Gastroesophageal sphincter (tissue), 4 donors: ENCODE results near the gene TADA2A. TPM values are rescaled to one million over a fixed set of nuclear protein-coding genes. Genes with fewer than 3 reads are reported as not detected.

ENCODE experiments used
- ATAC-seq: fragments of 150-250 bp; one replicate; pipeline ENCODE4 v1.9.1; 2016; ENCODE audit warnings: mild to moderate bottlenecking, moderate library complexity
- H3K27ac ChIP-seq, 4 donors: fragments of 200-600 bp; sonication (generic) in 3 of 4; 1 replicate in 3 of 4; 2 replicates in 1 of 4; pipeline ENCODE4 v1.5.1; 2016 to 2019
- H3K27me3 ChIP-seq: fragments of 200-600 bp; sonication (generic); one replicate; pipeline ENCODE4 v1.5.1; 2019
- H3K36me3 ChIP-seq, 2 donors: fragments of 200-600 bp; sonication (generic); one replicate each; pipeline ENCODE4 v1.5.1; 2019; ENCODE audit warnings: control low read depth in 1 of 2
- H3K4me1 ChIP-seq, 3 donors: fragments of 200-600 bp; sonication (generic); 1 replicate in 2 of 3; 2 replicates in 1 of 3; pipeline ENCODE4 v1.5.1; 2016 to 2019; ENCODE audit warnings: control low read depth in 2 of 3
- H3K4me3 ChIP-seq, 2 donors: fragments of 200-600 bp; sonication (generic); one replicate each; pipeline ENCODE4 v1.5.1; 2019; ENCODE audit warnings: mild to moderate bottlenecking in 1 of 2, moderate library complexity in 1 of 2
- H3K9me3 ChIP-seq, 3 donors: fragments of 200-600 bp; sonication (generic); one replicate each; pipeline ENCODE4 v1.5.1; 2017 to 2019; ENCODE audit warnings: control low read depth in 2 of 3
- CTCF ChIP-seq, 4 experiments: fragments of 200-600 bp in 2 of 4; fragments of 450-650 bp in 2 of 4; sonication (generic) in 1 of 4; IDR thresholded peaks; one replicate each; pipeline ENCODE4 v1.5.1; 2017 to 2019; ENCODE audit warnings: antibody characterized with exemption in 4 of 4, mild to moderate bottlenecking in 2 of 4, moderate library complexity in 2 of 4
- EP300 ChIP-seq: sonication (generic); formaldehyde crosslinking; IDR thresholded peaks from one replicate; pipeline ENCODE4 v1.6.1; 2017; ENCODE audit warnings: antibody characterized with exemption, mild to moderate bottlenecking
- POLR2A ChIP-seq, 2 donors: fragments of 450-650 bp; IDR thresholded peaks; one replicate each; pipeline ENCODE4 v1.6.1; 2017; ENCODE audit warnings: antibody characterized with exemption in 2 of 2, mild to moderate bottlenecking in 2 of 2, moderate library complexity in 1 of 2
- POLR2AphosphoS5 ChIP-seq: sonication (generic); formaldehyde crosslinking; IDR thresholded peaks from one replicate; pipeline ENCODE4 v1.6.1; 2017; ENCODE audit warnings: antibody characterized with exemption
- WGBS, 2 donors: methylation state at CpG; one replicate each; pipeline ENCODE4 v1.1.5; 2018; ENCODE audit warnings: low coverage in 1 of 2; 5-methylcytosine and 5-hydroxymethylcytosine counted together
- total RNA-seq, 4 donors: library from RNA; depleted of rRNA; stranded (reverse); fragments of >200 nt; gene quantifications; one replicate each; pipeline ENCODE4 v1.1.0, GENCODE V29; 2016

The TADA2A gene
- total RNA-seq = 10 to 100 TPM; 17.5 to 21.5 (median 18.5) TPM

GRCh38 chr17:37406635-37407461, at the start of gene TADA2A, which contains the start of gene ACACA:
Gene TADA2A (plus strand): TSS chr17:37406886. CDS start chr17:37411366, 4,480 bp downstream.
Gene ACACA (minus strand): TSS chr17:37406836. CDS start chr17:37406299, 537 bp downstream.
- Histone ChIP-seq H3K27ac (peak within 1 kb of the TSS; percentile 74 to 97 (median 91)), H3K4me3 (peak within 1 kb of the TSS; percentile 81 to 82), H3K9me3 (no peaks in the 10 kb centered on the region), H3K27me3 (no peaks in the 10 kb centered on the region), H3K36me3 (peaks cover 0 to 13% of the 10 kb centered on the region in 2 donors), H3K4me1 (peaks cover 0 to 37% (median 7%) of the 10 kb centered on the region in 3 donors)
- WGBS, 2 donors = 0% methylated on average over 3 to 4 of the region's 98 CpGs
- ATAC-seq = peak; percentile 97
- TF ChIP-seq EP300 (no peak), CTCF (IDR thresholded peaks at IDR 0.05) (peak in 3 of 4 experiments; percentile 13 to 45 (median 39)), POLR2A (IDR thresholded peaks at IDR 0.05) (peak; percentile 61 to 66), POLR2AphosphoS5 (peak; percentile 84)

- peak overlapping the region; percentile 43 to 93 (median 90) for H3K27ac ChIP-seq
- no peaks in the 10 kb centered on the region for H3K27me3 ChIP-seq
- H3K36me3 ChIP-seq = peaks cover 0 to 3% of the 10 kb centered on the region in 2 donors
- peak; percentile 0 for ATAC-seq
- TF ChIP-seq EP300 = no peak
- no peak for TF ChIP-seq CTCF (IDR thresholded peaks at IDR 0.05)
- TF ChIP-seq POLR2A (IDR thresholded peaks at IDR 0.05) = no peak
- TF ChIP-seq POLR2AphosphoS5 = no peak
- peaks cover 0 to 31% (median 7%) of the 10 kb centered on the region in 3 donors for H3K4me1 ChIP-seq
- H3K9me3 ChIP-seq = no peaks in the 10 kb centered on the region
- WGBS, 2 donors = 0 to 2% methylated on average over 7 to 10 of the region's 21 CpGs
- H3K4me3 ChIP-seq = peak overlapping the region; percentile 49 to 88
These were observed 48.4 kb upstream of the TADA2A start for GRCh38 chr17:37358098-37358829.

GRCh38 chr17:37358830-37359681, 47.6 kb upstream of the TADA2A start:
- no peaks in the 10 kb centered on the region for H3K9me3 ChIP-seq
- no peaks in the 10 kb centered on the region for H3K36me3 ChIP-seq
- H3K27me3 ChIP-seq = no peaks in the 10 kb centered on the region
- TF ChIP-seq EP300 (no peak), POLR2A (IDR thresholded peaks at IDR 0.05) (peak; percentile 74 to 80), POLR2AphosphoS5 (peak; percentile 43), CTCF (IDR thresholded peaks at IDR 0.05) (peak in 3 of 4 experiments; percentile 48 to 60 (median 53))
- H3K4me3 ChIP-seq = peak overlapping the region; percentile 49 to 88
- no CpG with 5 or more reads among the region's 88 CpGs for WGBS, 2 donors
- peak overlapping the region; percentile 89 to 93 (median 90) for H3K27ac ChIP-seq
- peak; percentile 98 for ATAC-seq
- H3K4me1 ChIP-seq = peaks cover 0 to 31% (median 7%) of the 10 kb centered on the region in 3 donors

GRCh38 chr17:37359682-37360188, 47.0 kb upstream of the TADA2A start:
- TF ChIP-seq CTCF (IDR thresholded peaks at IDR 0.05) (no peak), EP300 (no peak), POLR2A (IDR thresholded peaks at IDR 0.05) (no peak), POLR2AphosphoS5 (no peak)
- Histone ChIP-seq H3K27ac (peak overlapping the region; percentile 89 to 93 (median 90)), H3K4me3 (peak overlapping the region; percentile 49 to 88), H3K27me3 (no peaks in the 10 kb centered on the region), H3K4me1 (peaks cover 0 to 31% (median 7%) of the 10 kb centered on the region in 3 donors), H3K36me3 (no peaks in the 10 kb centered on the region), H3K9me3 (no peaks in the 10 kb centered on the region)
- ATAC-seq = no peak
- 2 to 33% methylated on average over 1 to 9 of the region's 18 CpGs for WGBS, 2 donors
